ENCODE results near the gene SCOC. TPM values are rescaled to one million over a fixed set of nuclear protein-coding genes. Genes with fewer than 3 reads are reported as not detected.

Gene SCOC
- total and polyA plus RNA-seq, 2 of the 13 experiments (the other 11 are each of a cell fraction or from before 2014, with no cell fraction given) = 43.8 to 65.2 TPM

DNA sequence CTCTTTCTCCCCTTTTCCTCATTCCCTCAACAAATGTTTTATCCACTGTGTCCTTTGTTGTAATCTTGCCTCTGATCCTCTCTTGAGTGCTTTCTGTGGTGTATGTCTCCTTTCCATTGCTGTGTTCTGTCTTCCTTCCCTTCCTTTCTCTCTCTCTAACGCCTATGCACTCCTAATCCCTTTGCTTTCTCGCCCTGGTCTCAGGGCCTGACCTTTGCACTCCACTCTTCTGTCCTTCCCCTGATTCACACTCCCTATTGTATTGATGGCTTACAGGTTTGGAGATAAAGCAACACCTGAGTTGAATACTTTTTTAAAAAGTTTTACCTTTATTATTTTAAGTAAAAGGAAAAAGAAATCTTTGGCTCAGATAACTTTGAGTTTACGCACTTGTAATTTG, 15.6 kb upstream of the SCOC start:
- TF ChIP-seq HNF4A (CRISPR knock-in tag; IDR thresholded peaks at IDR 0.05) (peak; percentile 43; the same call in 1 of the 2 replicates), ZNF251 (CRISPR knock-in tag; IDR thresholded peaks at IDR 0.05) (no peak), DMAP1 (CRISPR knock-in tag; IDR thresholded peaks at IDR 0.05) (no peak)
- Histone ChIP-seq H4K20me1 (ENCODE audit: insufficient read depth, low read length) (no peaks in the 10 kb centered on the region), H3K27ac (ENCODE audit: extremely low read length, insufficient read depth, low read length) (no peak overlapping the region), H3K9me3 (ENCODE audit: low read length) (no peaks in the 10 kb centered on the region), H3K79me2 (ENCODE audit: insufficient read depth, low read length) (no peaks in the 10 kb centered on the region), H3K4me2 (ENCODE audit: low read depth, low read length) (no peak overlapping the region), H3K27me3 (ENCODE audit: control insufficient read depth in 1 of 2, insufficient read depth in 2 of 2, low read length in 2 of 2) (no peaks in the 10 kb centered on the region; a peak in 1 of 5 replicates), H3K4me3 (replicated peaks in 1 of 3; ENCODE audit: insufficient read depth in 1 of 3, low read depth in 2 of 3, low read length in 3 of 3) (no peak overlapping the region), H3K36me3 (replicated peaks in 1 of 2; ENCODE audit: control insufficient read depth in 1 of 2, insufficient read depth in 2 of 2, low read length in 2 of 2) (no peaks in the 10 kb centered on the region), H3K4me1 (ENCODE audit: insufficient read depth, low read length) (peaks cover 17% of the 10 kb centered on the region), H3K9ac (ENCODE audit: insufficient read depth, low read depth, low read length) (no peak overlapping the region), H2AFZ (ENCODE audit: low read length) (no peak overlapping the region)
- no TSS peak for BruUV-seq (replicated peaks)
- FAIRE-seq (no peak), ATAC-seq (no peak), DNase-seq (ENCODE audit: low spot score) (no peak)
- ChIA-PET POLR2A (no interaction called here), CTCF (ENCODE audit: low intra/inter-chr PET ratio, low total read pairs) (no interaction called here)
- in situ Hi-C loops (cut with HindIII; ENCODE audit: extremely low pct_ligation_motif_present, low pct_unique_long_range_greater_than_20kb) (loop anchor here (10.0 kb wide), 2 partner anchors 257 to 497 kb away; no protein-coding TSS in a partner anchor), intact Hi-C loops (cut with micrococcal nuclease; ENCODE audit: unreplicated experiment) (no loop called here)
- 32% methylated on average over 3 of the region's 3 CpGs for WGBS (ENCODE audit: low lambda C conversion rate)

DNA sequence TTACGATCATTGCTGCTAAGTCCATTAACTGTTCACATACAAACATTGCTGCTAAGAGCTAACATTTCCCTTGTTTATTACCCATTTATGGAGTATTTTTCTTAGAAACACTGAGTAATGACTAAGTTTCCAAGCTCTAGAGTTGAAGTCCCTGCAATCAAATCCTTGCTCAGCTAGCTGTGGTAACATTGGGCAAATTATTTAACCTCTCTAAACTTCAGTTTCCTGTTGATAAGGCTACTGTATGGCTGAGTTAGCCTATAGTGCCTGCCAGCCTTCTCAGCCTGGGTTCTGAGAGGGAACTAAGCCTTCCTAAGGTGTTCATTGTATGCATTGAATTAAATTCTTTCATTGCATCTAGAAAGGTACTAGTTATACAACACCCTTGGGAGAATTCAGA, 15.2 kb upstream of the SCOC start:
- 0% methylated on average over 1 of the region's 1 CpG for WGBS (ENCODE audit: low lambda C conversion rate)
- H3K4me1 ChIP-seq (ENCODE audit: insufficient read depth, low read length) = peaks cover 21% of the 10 kb centered on the region
- intact Hi-C loops (cut with micrococcal nuclease; ENCODE audit: unreplicated experiment) = no loop called here
- no peak overlapping the region for H2AFZ ChIP-seq (ENCODE audit: low read length)
- ATAC-seq = no peak
- no peak for DNase-seq (ENCODE audit: low spot score)
- no peak for FAIRE-seq
- no peak overlapping the region for H3K9ac ChIP-seq (ENCODE audit: insufficient read depth, low read depth, low read length)
- ChIA-PET CTCF (ENCODE audit: low intra/inter-chr PET ratio, low total read pairs) (no interaction called here), POLR2A (no interaction called here)
- in situ Hi-C loops (cut with HindIII; ENCODE audit: extremely low pct_ligation_motif_present, low pct_unique_long_range_greater_than_20kb) = loop anchor here (10.0 kb wide), 2 partner anchors 257 to 497 kb away; no protein-coding TSS in a partner anchor
- BruUV-seq (replicated peaks) = no TSS peak
- H3K27me3 ChIP-seq (ENCODE audit: control insufficient read depth in 1 of 2, insufficient read depth in 2 of 2, low read length in 2 of 2) = no peaks in the 10 kb centered on the region; a peak in 1 of 5 replicates
- H3K4me2 ChIP-seq (ENCODE audit: low read depth, low read length) = no peak overlapping the region
- no peaks in the 10 kb centered on the region for H4K20me1 ChIP-seq (ENCODE audit: insufficient read depth, low read length)
- no peaks in the 10 kb centered on the region for H3K79me2 ChIP-seq (ENCODE audit: insufficient read depth, low read length)
- H3K36me3 ChIP-seq (replicated peaks in 1 of 2; ENCODE audit: control insufficient read depth in 1 of 2, insufficient read depth in 2 of 2, low read length in 2 of 2) = no peaks in the 10 kb centered on the region
- H3K4me3 ChIP-seq (replicated peaks in 1 of 3; ENCODE audit: insufficient read depth in 1 of 3, low read depth in 2 of 3, low read length in 3 of 3) = no peak overlapping the region
- H3K27ac ChIP-seq (ENCODE audit: extremely low read length, insufficient read depth, low read length) = no peak overlapping the region
- H3K9me3 ChIP-seq (ENCODE audit: low read length) = no peaks in the 10 kb centered on the region
- no peak for TF ChIP-seq TAF15 (IDR thresholded peaks at IDR 0.05; ENCODE audit: low read depth, low read length, poor library complexity, severe bottlenecking)
- no peak for TF ChIP-seq KMT2A (CRISPR knock-in tag; IDR thresholded peaks at IDR 0.05)
- TF ChIP-seq SRSF1 (optimal IDR thresholded peaks at IDR 0.05; ENCODE audit: low read depth, low read length) = no peak
- no peak for TF ChIP-seq ZNF34 (CRISPR knock-in tag; IDR thresholded peaks at IDR 0.05; ENCODE audit: borderline replicate concordance)
- TF ChIP-seq, protein P1, sequence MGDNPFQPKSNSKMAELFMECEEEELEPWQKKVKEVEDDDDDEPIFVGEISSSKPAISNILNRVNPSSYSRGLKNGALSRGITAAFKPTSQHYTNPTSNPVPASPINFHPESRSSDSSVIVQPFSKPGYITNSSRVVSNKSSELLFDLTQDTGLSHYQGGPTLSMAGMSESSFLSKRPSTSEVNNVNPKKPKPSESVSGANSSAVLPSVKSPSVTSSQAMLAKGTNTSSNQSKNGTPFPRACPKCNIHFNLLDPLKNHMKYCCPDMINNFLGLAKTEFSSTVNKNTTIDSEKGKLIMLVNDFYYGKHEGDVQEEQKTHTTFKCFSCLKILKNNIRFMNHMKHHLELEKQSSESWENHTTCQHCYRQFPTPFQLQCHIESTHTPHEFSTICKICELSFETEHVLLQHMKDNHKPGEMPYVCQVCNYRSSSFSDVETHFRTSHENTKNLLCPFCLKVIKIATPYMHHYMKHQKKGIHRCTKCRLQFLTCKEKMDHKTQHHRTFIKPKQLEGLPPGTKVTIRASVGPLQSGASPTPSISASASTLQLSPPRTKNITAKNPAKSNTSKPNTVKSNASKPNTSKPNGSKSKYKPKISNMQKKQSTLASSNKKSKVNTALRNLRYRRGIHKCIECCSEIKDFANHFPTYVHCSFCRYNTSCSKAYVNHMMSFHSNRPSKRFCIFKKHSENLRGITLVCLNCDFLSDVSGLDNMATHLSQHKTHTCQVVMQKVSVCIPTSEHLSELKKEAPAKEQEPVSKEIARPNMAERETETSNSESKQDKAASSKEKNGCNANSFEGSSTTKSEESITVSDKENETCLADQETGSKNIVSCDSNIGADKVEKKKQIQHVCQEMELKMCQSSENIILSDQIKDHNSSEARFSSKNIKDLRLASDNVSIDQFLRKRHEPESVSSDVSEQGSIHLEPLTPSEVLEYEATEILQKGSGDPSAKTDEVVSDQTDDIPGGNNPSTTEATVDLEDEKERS (CRISPR knock-in tag; IDR thresholded peaks at IDR 0.05) = no peak
- no peak for TF ChIP-seq SMARCC2 (IDR thresholded peaks at IDR 0.05)
- TF ChIP-seq, protein P2, sequence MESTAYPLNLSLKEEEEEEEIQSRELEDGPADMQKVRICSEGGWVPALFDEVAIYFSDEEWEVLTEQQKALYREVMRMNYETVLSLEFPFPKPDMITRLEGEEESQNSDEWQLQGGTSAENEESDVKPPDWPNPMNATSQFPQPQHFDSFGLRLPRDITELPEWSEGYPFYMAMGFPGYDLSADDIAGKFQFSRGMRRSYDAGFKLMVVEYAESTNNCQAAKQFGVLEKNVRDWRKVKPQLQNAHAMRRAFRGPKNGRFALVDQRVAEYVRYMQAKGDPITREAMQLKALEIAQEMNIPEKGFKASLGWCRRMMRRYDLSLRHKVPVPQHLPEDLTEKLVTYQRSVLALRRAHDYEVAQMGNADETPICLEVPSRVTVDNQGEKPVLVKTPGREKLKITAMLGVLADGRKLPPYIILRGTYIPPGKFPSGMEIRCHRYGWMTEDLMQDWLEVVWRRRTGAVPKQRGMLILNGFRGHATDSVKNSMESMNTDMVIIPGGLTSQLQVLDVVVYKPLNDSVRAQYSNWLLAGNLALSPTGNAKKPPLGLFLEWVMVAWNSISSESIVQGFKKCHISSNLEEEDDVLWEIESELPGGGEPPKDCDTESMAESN (CRISPR knock-in tag; conservative IDR thresholded peaks at IDR 0.05) = no peak
- TF ChIP-seq, protein P3, sequence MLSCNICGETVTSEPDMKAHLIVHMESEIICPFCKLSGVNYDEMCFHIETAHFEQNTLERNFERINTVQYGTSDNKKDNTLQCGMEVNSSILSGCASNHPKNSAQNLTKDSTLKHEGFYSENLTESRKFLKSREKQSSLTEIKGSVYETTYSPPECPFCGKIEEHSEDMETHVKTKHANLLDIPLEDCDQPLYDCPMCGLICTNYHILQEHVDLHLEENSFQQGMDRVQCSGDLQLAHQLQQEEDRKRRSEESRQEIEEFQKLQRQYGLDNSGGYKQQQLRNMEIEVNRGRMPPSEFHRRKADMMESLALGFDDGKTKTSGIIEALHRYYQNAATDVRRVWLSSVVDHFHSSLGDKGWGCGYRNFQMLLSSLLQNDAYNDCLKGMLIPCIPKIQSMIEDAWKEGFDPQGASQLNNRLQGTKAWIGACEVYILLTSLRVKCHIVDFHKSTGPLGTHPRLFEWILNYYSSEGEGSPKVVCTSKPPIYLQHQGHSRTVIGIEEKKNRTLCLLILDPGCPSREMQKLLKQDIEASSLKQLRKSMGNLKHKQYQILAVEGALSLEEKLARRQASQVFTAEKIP (CRISPR knock-in tag; IDR thresholded peaks at IDR 0.05; ENCODE audit: borderline replicate concordance) = no peak
- no peak for TF ChIP-seq GPN1 (CRISPR knock-in tag; IDR thresholded peaks at IDR 0.05; ENCODE audit: borderline replicate concordance)
